Measurements from ENCODE around the gene PRICKLE2.

GRCh38 chr3:64155328-64155727 lies 69.9 kb downstream of the PRICKLE2 start:
- TF ChIP-seq KAT7 (CRISPR knock-in tag; IDR thresholded peaks at IDR 0.05; ENCODE audit: borderline replicate concordance), result no peak
- no peak for TF ChIP-seq CTCF (IDR thresholded peaks at IDR 0.05)
- no peak for TF ChIP-seq ZNF121 (CRISPR knock-in tag; IDR thresholded peaks at IDR 0.05)
- TF ChIP-seq ATF2 (CRISPR knock-in tag; IDR thresholded peaks at IDR 0.05; ENCODE audit: borderline replicate concordance, low read depth), result no peak
- TF ChIP-seq MXD4 (CRISPR knock-in tag; IDR thresholded peaks at IDR 0.05; ENCODE audit: borderline replicate concordance), result no peak
- no peak for TF ChIP-seq ZNF512 (CRISPR knock-in tag; IDR thresholded peaks at IDR 0.05; ENCODE audit: borderline replicate concordance)
- TF ChIP-seq AFF4 (CRISPR knock-in tag; IDR thresholded peaks at IDR 0.05; ENCODE audit: borderline replicate concordance), result no peak
- TF ChIP-seq JUN (CRISPR knock-in tag; IDR thresholded peaks at IDR 0.05), result no peak
- TF ChIP-seq NFE2L1 (CRISPR knock-in tag; IDR thresholded peaks at IDR 0.05), result no peak
- no peak for TF ChIP-seq ESRRA (CRISPR knock-in tag; IDR thresholded peaks at IDR 0.05; ENCODE audit: borderline replicate concordance)
- no peak for TF ChIP-seq ATF3 (CRISPR knock-in tag; conservative IDR thresholded peaks at IDR 0.05)
- no peak for TF ChIP-seq FOXP1 (CRISPR knock-in tag; IDR thresholded peaks at IDR 0.05; ENCODE audit: borderline replicate concordance)
- TF ChIP-seq ATF6 (CRISPR knock-in tag; IDR thresholded peaks at IDR 0.05), result no peak
- TF ChIP-seq ZNF671 (CRISPR knock-in tag; IDR thresholded peaks at IDR 0.05), result no peak
